Bronchial epithelial cell (primary cell): ENCODE results near the gene NODAL. TPM values are rescaled to one million over a fixed set of nuclear protein-coding genes. Genes with fewer than 3 reads are reported as not detected.

Experiments
- DNase-seq: peaks from one replicate; pipeline ENCODE4 v3.0.0-alpha.2; 2010; ENCODE audit warnings: low read depth
- FAIRE-seq: peaks from 2 replicates; lab custom pipeline; 2011; peaks lifted over from hg19 to GRCh38; lab: Jason Lieb, UNC
- H3K27me3 ChIP-seq: 2 replicates; pipeline ENCODE4 v1.5.1; 2011; ENCODE audit warnings: low read length; ENCODE audit not compliant: control insufficient read depth, insufficient read depth
- H3K36me3 ChIP-seq: 2 replicates; pipeline ENCODE4 v1.5.1; 2011; ENCODE audit warnings: low read length; ENCODE audit not compliant: control insufficient read depth, insufficient read depth
- H3K4me3 ChIP-seq: 2 replicates; pipeline ENCODE4 v1.5.1; 2011; ENCODE audit warnings: mild to moderate bottlenecking, low read depth, low read length, control low read depth
- total RNA-seq: library from RNA; depleted of rRNA; stranded (reverse); fragments of >200 nt; gene quantifications from 2 replicates; pipeline ENCODE4 v1.2.1, GENCODE V29; 2014
- TF ChIP-seq, protein P1 (sequence below): IDR thresholded peaks from 2 replicates; pipeline ENCODE4 v1.5.1; 2011; ENCODE audit warnings: mild to moderate bottlenecking, moderate library complexity, low read length, control low read depth, inconsistent platforms; ENCODE audit not compliant: insufficient read depth, severe bottlenecking

The NODAL gene
- total RNA-seq, 1 donor from 2014 or later = under 0.01 TPM

DNA sequence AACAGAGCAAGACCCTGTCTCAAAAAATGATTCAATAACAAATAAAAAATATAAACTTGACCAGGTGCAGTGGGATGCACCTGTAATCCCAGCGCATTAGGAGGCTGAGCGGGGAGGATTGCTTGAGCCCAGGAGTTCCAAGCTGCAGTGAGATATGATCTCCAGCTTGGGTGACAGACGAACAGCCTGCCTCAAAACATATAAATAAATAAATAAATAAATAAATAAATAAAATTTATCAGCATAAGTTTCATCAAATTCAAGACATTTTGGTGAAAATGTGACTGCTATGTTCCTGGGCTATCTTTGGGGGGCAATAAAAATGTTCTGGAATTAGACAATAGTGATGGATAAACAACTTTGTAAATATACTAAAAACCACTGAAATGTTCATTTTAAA, 42.3 kb downstream of the NODAL start:
- no peaks in the 10 kb centered on the region for H3K36me3 ChIP-seq
- no peak for FAIRE-seq
- TF ChIP-seq, protein P1, sequence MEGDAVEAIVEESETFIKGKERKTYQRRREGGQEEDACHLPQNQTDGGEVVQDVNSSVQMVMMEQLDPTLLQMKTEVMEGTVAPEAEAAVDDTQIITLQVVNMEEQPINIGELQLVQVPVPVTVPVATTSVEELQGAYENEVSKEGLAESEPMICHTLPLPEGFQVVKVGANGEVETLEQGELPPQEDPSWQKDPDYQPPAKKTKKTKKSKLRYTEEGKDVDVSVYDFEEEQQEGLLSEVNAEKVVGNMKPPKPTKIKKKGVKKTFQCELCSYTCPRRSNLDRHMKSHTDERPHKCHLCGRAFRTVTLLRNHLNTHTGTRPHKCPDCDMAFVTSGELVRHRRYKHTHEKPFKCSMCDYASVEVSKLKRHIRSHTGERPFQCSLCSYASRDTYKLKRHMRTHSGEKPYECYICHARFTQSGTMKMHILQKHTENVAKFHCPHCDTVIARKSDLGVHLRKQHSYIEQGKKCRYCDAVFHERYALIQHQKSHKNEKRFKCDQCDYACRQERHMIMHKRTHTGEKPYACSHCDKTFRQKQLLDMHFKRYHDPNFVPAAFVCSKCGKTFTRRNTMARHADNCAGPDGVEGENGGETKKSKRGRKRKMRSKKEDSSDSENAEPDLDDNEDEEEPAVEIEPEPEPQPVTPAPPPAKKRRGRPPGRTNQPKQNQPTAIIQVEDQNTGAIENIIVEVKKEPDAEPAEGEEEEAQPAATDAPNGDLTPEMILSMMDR = no peak
- DNase-seq = no peak
- no peaks in the 10 kb centered on the region for H3K27me3 ChIP-seq
- no peak overlapping the region for H3K4me3 ChIP-seq

GRCh38 chr10:70396140-70396539, 45.3 kb downstream of the NODAL start:
- no peaks in the 10 kb centered on the region for H3K36me3 ChIP-seq
- no peak overlapping the region for H3K4me3 ChIP-seq
- no peaks in the 10 kb centered on the region for H3K27me3 ChIP-seq
- no peak for FAIRE-seq
- DNase-seq = no peak
- TF ChIP-seq, protein P1 = no peak

GRCh38 chr10:70391654-70392053, 49.8 kb downstream of the NODAL start:
- H3K27me3 ChIP-seq = no peaks in the 10 kb centered on the region
- no peak overlapping the region for H3K4me3 ChIP-seq
- no peaks in the 10 kb centered on the region for H3K36me3 ChIP-seq
- TF ChIP-seq, protein P1 = no peak
- no peak for FAIRE-seq
- no peak for DNase-seq

Other genes starting within 250 kb of the NODAL start
- 196 and 350 TPM in 2 replicates for gene PPA1, start 208.3 kb downstream of the NODAL start, total RNA-seq
- gene NPFFR1, start 157.7 kb downstream of the NODAL start, total RNA-seq = under 0.01 TPM in 1 of 2 replicates, not detected in the other
- gene LRRC20, start 59.1 kb downstream of the NODAL start, total RNA-seq = 3.5 and 3.7 TPM in 2 replicates
- gene EIF4EBP2, start 37.5 kb downstream of the NODAL start, total RNA-seq = 7.9 and 10.2 TPM in 2 replicates
- gene PALD1, start 37.1 kb upstream of the NODAL start, total RNA-seq = 0.13 TPM in 1 of 2 replicates, not detected in the other
- gene PRF1, start 161.1 kb upstream of the NODAL start, total RNA-seq = not detected in 2 replicates
- gene ADAMTS14, start 230.8 kb upstream of the NODAL start, total RNA-seq = under 0.01 and 0.26 TPM in 2 replicates